Measurements from ENCODE around the gene GRAPL.
"Not testable (repeated sequence)": the region's sequence is repeated elsewhere in the genome, so short reads cannot be mapped to it uniquely, and the experiment has no call there.

- TF ChIP-seq CTCF, POLR2A (IDR thresholded peaks at IDR 0.05): not testable (repeated sequence)
Measured at GRCh38 chr17:19150678-19151615, 23.6 kb downstream of the GRAPL start.
